Thyroid gland (tissue), 4 donors: ENCODE data around the gene ETV6.

Experiments
- POLR2A ChIP-seq, 2 donors: fragments of 450-650 bp; IDR thresholded peaks; one replicate each; pipeline ENCODE4 v1.6.1; 2017; ENCODE audit warnings: antibody characterized with exemption in 2 of 2, mild to moderate bottlenecking in 2 of 2, moderate library complexity in 1 of 2
- TF ChIP-seq, protein P1 (sequence below), 6 experiments: fragments of 200-600 bp in 3 of 6; fragments of 450-650 bp in 3 of 6; sonication (generic) in 3 of 6; IDR thresholded peaks; one replicate each; pipeline ENCODE4 v1.5.1; 2016 to 2019; ENCODE audit warnings: antibody characterized with exemption in 6 of 6, mild to moderate bottlenecking in 2 of 6, inconsistent platforms in 1 of 6, moderate library complexity in 1 of 6

DNA sequence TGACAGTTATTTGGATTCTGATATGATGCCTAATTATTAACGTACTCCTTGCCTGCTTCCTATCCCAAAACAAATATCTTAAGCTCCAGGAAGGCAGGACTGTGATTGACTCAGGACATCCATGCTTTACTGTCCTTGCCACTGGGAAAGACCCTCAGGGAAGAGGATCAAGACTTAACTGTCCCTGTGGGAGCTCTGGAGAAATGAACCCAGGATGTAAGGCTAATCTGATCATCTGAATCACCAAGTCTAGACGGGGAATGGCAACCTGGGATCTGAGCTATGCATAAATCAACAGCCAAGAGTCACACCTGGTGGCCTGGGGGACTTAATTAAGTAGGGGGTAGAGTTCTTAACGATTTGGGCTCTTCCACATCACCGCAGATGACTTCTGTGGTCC is 268.0 kb downstream of the ETV6 start:
- TF ChIP-seq, protein P1, sequence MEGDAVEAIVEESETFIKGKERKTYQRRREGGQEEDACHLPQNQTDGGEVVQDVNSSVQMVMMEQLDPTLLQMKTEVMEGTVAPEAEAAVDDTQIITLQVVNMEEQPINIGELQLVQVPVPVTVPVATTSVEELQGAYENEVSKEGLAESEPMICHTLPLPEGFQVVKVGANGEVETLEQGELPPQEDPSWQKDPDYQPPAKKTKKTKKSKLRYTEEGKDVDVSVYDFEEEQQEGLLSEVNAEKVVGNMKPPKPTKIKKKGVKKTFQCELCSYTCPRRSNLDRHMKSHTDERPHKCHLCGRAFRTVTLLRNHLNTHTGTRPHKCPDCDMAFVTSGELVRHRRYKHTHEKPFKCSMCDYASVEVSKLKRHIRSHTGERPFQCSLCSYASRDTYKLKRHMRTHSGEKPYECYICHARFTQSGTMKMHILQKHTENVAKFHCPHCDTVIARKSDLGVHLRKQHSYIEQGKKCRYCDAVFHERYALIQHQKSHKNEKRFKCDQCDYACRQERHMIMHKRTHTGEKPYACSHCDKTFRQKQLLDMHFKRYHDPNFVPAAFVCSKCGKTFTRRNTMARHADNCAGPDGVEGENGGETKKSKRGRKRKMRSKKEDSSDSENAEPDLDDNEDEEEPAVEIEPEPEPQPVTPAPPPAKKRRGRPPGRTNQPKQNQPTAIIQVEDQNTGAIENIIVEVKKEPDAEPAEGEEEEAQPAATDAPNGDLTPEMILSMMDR (IDR thresholded peaks at IDR 0.05) = no peak
- TF ChIP-seq POLR2A (IDR thresholded peaks at IDR 0.05) = no peak
